Tibial artery (tissue), 4 donors: ENCODE measurements around the gene KNG1.

Experiments
- DNase-seq, 2 donors: peaks; one replicate each; pipeline ENCODE4 v3.0.0-alpha.2; 2019
- H3K27ac ChIP-seq, 2 donors: fragments of 200-600 bp; sonication (generic) in 1 of 2; 1 replicate in 1 of 2; 2 replicates in 1 of 2; pipeline ENCODE4 v1.5.1; 2018 to 2019; ENCODE audit warnings: mild to moderate bottlenecking in 1 of 2
- H3K27me3 ChIP-seq, 2 donors: fragments of 200-600 bp; sonication (generic) in 1 of 2; one replicate each; pipeline versions ENCODE4 v1.5.1 to v1.6.0; 2016 to 2019
- H3K36me3 ChIP-seq, 3 donors: fragments of 200-600 bp; sonication (generic) in 2 of 3; one replicate each; pipeline ENCODE4 v1.5.1; 2016 to 2019; ENCODE audit warnings: mild to moderate bottlenecking in 2 of 3
- H3K4me1 ChIP-seq, 4 donors: fragments of 200-600 bp; sonication (generic) in 2 of 4; 1 replicate in 3 of 4; 2 replicates in 1 of 4; pipeline ENCODE4 v1.5.1; 2016 to 2019
- H3K4me3 ChIP-seq, 2 donors: fragments of 200-600 bp; sonication (generic) in 1 of 2; 1 replicate in 1 of 2; 2 replicates in 1 of 2; pipeline ENCODE4 v1.5.1; 2018 to 2019; ENCODE audit warnings: mild to moderate bottlenecking in 2 of 2
- H3K9me3 ChIP-seq, 3 donors: fragments of 200-600 bp; sonication (generic) in 1 of 3; one replicate each; pipeline ENCODE4 v1.5.1; 2016 to 2019
- CTCF ChIP-seq, 2 experiments: fragments of 200-600 bp in 1 of 2; fragments of 450-650 bp in 1 of 2; IDR thresholded peaks; one replicate each; pipeline ENCODE4 v1.5.1; 2017 to 2019; ENCODE audit warnings: antibody characterized with exemption in 2 of 2, mild to moderate bottlenecking in 1 of 2, moderate library complexity in 1 of 2
- intact Hi-C: fragments of 100-400 bp; cut with DNase I; formaldehyde crosslinking; loops from one replicate; pipeline ENCODE4 v1.15.0; 2023; ENCODE audit warnings: low total_unique reads

The KNG1 gene

GRCh38 chr3:186779204-186779603 lies 62.0 kb downstream of the KNG1 start:
- intact Hi-C loops, result no loop called here
- Histone ChIP-seq H3K27ac (no peak overlapping the region), H3K4me1 (no peaks in the 10 kb centered on the region), H3K27me3 (no peaks in the 10 kb centered on the region), H3K36me3 (peaks cover 0 to 2% (median under 1%) of the 10 kb centered on the region in 3 donors), H3K9me3 (no peaks in the 10 kb centered on the region), H3K4me3 (no peak overlapping the region)
- DNase-seq, result no peak
- TF ChIP-seq CTCF (IDR thresholded peaks at IDR 0.05), result no peak

- H3K36me3 ChIP-seq, result peaks cover 33 to 36% (median 34%) of the 10 kb centered on the region in 3 donors
- intact Hi-C loops, result no loop called here
- no peaks in the 10 kb centered on the region for H3K9me3 ChIP-seq
- TF ChIP-seq CTCF (IDR thresholded peaks at IDR 0.05), result no peak
- peaks cover 0 to 34% (median 28%) of the 10 kb centered on the region in 4 donors for H3K4me1 ChIP-seq
- no peaks in the 10 kb centered on the region for H3K27me3 ChIP-seq
- peak overlapping the region; percentile 81 to 92 for H3K4me3 ChIP-seq
- no peak for DNase-seq
- peak overlapping the region; percentile 95 to 99 for H3K27ac ChIP-seq
Measured at GRCh38 chr3:186782542-186783057, 65.4 kb downstream of the KNG1 start.

GRCh38 chr3:186783058-186783730 lies 66.0 kb downstream of the KNG1 start, which contains the start of gene EIF4A2:
EIF4A2 (plus strand) TSS chr3:186783577; CDS start chr3:186783611, 34 bp downstream.
- Histone ChIP-seq H3K36me3 (peaks cover 39 to 41% (median 40%) of the 10 kb centered on the region in 3 donors), H3K9me3 (no peaks in the 10 kb centered on the region), H3K27me3 (no peaks in the 10 kb centered on the region), H3K27ac (peak within 1 kb of the TSS; percentile 95 to 99), H3K4me1 (peaks cover 0 to 39% (median 29%) of the 10 kb centered on the region in 4 donors), H3K4me3 (peak within 1 kb of the TSS; percentile 81 to 92)
- peak in 1 of 2 experiments; percentile 14 for TF ChIP-seq CTCF (IDR thresholded peaks at IDR 0.05)
- intact Hi-C loops, result no loop called here
- DNase-seq, result peak; percentile 85 to 92

- Histone ChIP-seq H3K36me3 (peaks cover 46 to 49% (median 47%) of the 10 kb centered on the region in 3 donors), H3K9me3 (no peaks in the 10 kb centered on the region), H3K4me3 (peak overlapping the region; percentile 81 to 92), H3K4me1 (peaks cover 0 to 45% (median 32%) of the 10 kb centered on the region in 4 donors), H3K27ac (peak overlapping the region; percentile 95 to 99), H3K27me3 (no peaks in the 10 kb centered on the region)
- intact Hi-C loops, result no loop called here
- peak; percentile 76 to 92 for DNase-seq
- no peak for TF ChIP-seq CTCF (IDR thresholded peaks at IDR 0.05)
Measured at GRCh38 chr3:186783731-186784515, 66.8 kb downstream of the KNG1 start.

- Histone ChIP-seq H3K36me3 (peaks cover 56 to 59% (median 57%) of the 10 kb centered on the region in 3 donors), H3K4me1 (peaks cover 0 to 45% (median 33%) of the 10 kb centered on the region in 4 donors), H3K4me3 (peak overlapping the region; percentile 81 to 92), H3K9me3 (no peaks in the 10 kb centered on the region), H3K27me3 (no peaks in the 10 kb centered on the region), H3K27ac (peak overlapping the region; percentile 95 to 99)
- TF ChIP-seq CTCF (IDR thresholded peaks at IDR 0.05), result no peak
- no peak for DNase-seq
- intact Hi-C loops, result no loop called here
Measured at GRCh38 chr3:186784820-186785494, 67.8 kb downstream of the KNG1 start.
